ENCODE results near the gene NR1D1.

NR1D1 gene

GRCh38 chr17:40113110-40113906 is 12.9 kb upstream of the NR1D1 start:
- TF ChIP-seq, protein P1, sequence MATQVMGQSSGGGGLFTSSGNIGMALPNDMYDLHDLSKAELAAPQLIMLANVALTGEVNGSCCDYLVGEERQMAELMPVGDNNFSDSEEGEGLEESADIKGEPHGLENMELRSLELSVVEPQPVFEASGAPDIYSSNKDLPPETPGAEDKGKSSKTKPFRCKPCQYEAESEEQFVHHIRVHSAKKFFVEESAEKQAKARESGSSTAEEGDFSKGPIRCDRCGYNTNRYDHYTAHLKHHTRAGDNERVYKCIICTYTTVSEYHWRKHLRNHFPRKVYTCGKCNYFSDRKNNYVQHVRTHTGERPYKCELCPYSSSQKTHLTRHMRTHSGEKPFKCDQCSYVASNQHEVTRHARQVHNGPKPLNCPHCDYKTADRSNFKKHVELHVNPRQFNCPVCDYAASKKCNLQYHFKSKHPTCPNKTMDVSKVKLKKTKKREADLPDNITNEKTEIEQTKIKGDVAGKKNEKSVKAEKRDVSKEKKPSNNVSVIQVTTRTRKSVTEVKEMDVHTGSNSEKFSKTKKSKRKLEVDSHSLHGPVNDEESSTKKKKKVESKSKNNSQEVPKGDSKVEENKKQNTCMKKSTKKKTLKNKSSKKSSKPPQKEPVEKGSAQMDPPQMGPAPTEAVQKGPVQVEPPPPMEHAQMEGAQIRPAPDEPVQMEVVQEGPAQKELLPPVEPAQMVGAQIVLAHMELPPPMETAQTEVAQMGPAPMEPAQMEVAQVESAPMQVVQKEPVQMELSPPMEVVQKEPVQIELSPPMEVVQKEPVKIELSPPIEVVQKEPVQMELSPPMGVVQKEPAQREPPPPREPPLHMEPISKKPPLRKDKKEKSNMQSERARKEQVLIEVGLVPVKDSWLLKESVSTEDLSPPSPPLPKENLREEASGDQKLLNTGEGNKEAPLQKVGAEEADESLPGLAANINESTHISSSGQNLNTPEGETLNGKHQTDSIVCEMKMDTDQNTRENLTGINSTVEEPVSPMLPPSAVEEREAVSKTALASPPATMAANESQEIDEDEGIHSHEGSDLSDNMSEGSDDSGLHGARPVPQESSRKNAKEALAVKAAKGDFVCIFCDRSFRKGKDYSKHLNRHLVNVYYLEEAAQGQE (IDR thresholded peaks at IDR 0.05; ENCODE audit: insufficient read depth in 1 of 2, low read depth in 2 of 2, low read length in 2 of 2), result peak in 1 of 2 experiments; percentile 43; a peak in 1 of 4 replicates
- TF ChIP-seq SIN3A (IDR thresholded peaks at IDR 0.05; ENCODE audit: borderline replicate concordance, insufficient read depth, low read length) (peak; percentile 97), POLR2AphosphoS5 (IDR thresholded peaks at IDR 0.05; ENCODE audit: low read depth, low read length) (peak; percentile 85), TAF1 (IDR thresholded peaks at IDR 0.05; ENCODE audit: borderline replicate concordance, insufficient read depth, low read length) (peak; percentile 89; the same call in 1 of the 2 replicates), FOXP2 (optimal IDR thresholded peaks at IDR 0.05; ENCODE audit: borderline replicate concordance, extremely low read depth, extremely low read length, insufficient read depth) (peak; percentile 61)

- TF ChIP-seq, protein P1 (IDR thresholded peaks at IDR 0.05; ENCODE audit: insufficient read depth in 1 of 2, low read depth in 2 of 2, low read length in 2 of 2), result no peak
- TF ChIP-seq FOXP2 (optimal IDR thresholded peaks at IDR 0.05; ENCODE audit: borderline replicate concordance, extremely low read depth, extremely low read length, insufficient read depth) (no peak), TAF1 (IDR thresholded peaks at IDR 0.05; ENCODE audit: borderline replicate concordance, insufficient read depth, low read length) (no peak), SIN3A (IDR thresholded peaks at IDR 0.05; ENCODE audit: borderline replicate concordance, insufficient read depth, low read length) (no peak), POLR2AphosphoS5 (IDR thresholded peaks at IDR 0.05; ENCODE audit: low read depth, low read length) (no peak)
Observed at GRCh38 chr17:40112718-40113109, 12.3 kb upstream of the NR1D1 start.

- TF ChIP-seq POLR2AphosphoS5 (IDR thresholded peaks at IDR 0.05; ENCODE audit: low read depth, low read length) (no peak), FOXP2 (optimal IDR thresholded peaks at IDR 0.05; ENCODE audit: borderline replicate concordance, extremely low read depth, extremely low read length, insufficient read depth) (no peak), SIN3A (IDR thresholded peaks at IDR 0.05; ENCODE audit: borderline replicate concordance, insufficient read depth, low read length) (no peak), TAF1 (IDR thresholded peaks at IDR 0.05; ENCODE audit: borderline replicate concordance, insufficient read depth, low read length) (no peak)
- TF ChIP-seq, protein P1 (IDR thresholded peaks at IDR 0.05; ENCODE audit: insufficient read depth in 1 of 2, low read depth in 2 of 2, low read length in 2 of 2), result no peak
Observed at GRCh38 chr17:40112191-40112711, 11.9 kb upstream of the NR1D1 start.

DNA sequence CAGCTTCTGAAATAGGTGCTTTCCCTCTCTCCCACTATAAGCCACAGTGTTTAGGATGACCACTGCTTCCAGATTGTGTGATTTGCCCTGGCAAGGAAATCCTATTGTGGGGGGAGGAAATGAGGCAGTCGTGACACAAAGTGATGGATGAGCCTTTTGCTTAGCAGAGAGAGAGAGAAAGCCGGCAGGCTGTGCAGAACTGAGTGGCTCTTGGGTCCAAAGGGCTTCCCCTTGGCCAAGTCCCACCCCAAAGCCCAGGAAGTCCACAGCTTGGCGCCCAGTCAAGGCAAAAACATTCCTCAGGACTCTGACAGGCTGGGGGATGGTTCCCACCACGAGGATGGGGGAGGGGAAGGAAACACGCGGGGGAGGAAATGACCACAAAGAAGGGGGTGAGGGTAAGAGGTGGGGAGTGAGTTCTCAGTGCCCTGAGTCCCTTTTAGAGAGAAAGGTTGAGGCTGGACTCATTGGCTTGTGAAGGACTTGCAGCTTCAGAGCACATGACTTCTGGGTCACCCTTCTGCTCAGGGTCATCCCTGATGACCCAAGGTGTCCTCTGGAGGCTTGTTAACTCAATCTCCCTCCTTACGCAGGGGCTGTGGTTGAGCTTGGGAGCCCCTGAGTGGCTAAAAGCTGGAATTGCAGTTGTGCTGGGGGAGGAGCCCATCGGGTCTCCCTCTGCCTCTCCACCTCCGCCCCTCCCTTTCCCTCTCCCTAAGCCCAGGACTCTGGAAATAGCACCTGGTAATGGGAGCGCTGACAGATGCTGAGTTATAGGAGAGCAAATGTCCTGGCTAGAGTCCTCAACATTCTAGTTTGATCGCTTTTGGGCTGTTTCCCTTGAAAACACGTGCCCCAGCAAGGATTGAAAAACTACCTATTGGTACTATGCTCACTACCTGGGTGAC is 11.1 kb upstream of the NR1D1 start:
- TF ChIP-seq TAF1 (IDR thresholded peaks at IDR 0.05; ENCODE audit: borderline replicate concordance, insufficient read depth, low read length) (peak; percentile 62; the same call in 1 of the 2 replicates), SIN3A (IDR thresholded peaks at IDR 0.05; ENCODE audit: borderline replicate concordance, insufficient read depth, low read length) (no peak; the same call in 1 of the 2 replicates), POLR2AphosphoS5 (IDR thresholded peaks at IDR 0.05; ENCODE audit: low read depth, low read length) (no peak), FOXP2 (optimal IDR thresholded peaks at IDR 0.05; ENCODE audit: borderline replicate concordance, extremely low read depth, extremely low read length, insufficient read depth) (no peak)
- TF ChIP-seq, protein P1 (IDR thresholded peaks at IDR 0.05; ENCODE audit: insufficient read depth in 1 of 2, low read depth in 2 of 2, low read length in 2 of 2), result peak; percentile 34 to 63; a peak in 2 of 4 replicates

All from PFSK-1 (cell line).